HL-60 (cell line): ENCODE measurements around the gene GPR17.

Source experiments
- DNase-seq, 2 experiments: peaks; one replicate each; pipeline ENCODE4 v3.0.0-alpha.2; 2010 to 2020; ENCODE audit warnings: low read depth in 1 of 2, low spot score in 1 of 2
- H3K27ac ChIP-seq: fragments of 250-450 bp; sonication (Bioruptor Pico); replicated peaks from 2 replicates; pipeline ENCODE4 v1.5.1; 2020; ENCODE audit warnings: mild to moderate bottlenecking, moderate library complexity
- H3K27me3 ChIP-seq: fragments of 250-450 bp; sonication (Bioruptor Pico); 2 replicates; pipeline ENCODE4 v1.5.1; 2021; ENCODE audit warnings: mild to moderate bottlenecking, moderate library complexity; ENCODE audit not compliant: insufficient read depth, poor library complexity, severe bottlenecking
- H3K4me3 ChIP-seq: replicated peaks from 2 replicates; pipeline ENCODE4 v1.5.1; 2011; ENCODE audit warnings: mild to moderate bottlenecking, control low read depth, low read length; ENCODE audit not compliant: insufficient read depth
- GABPA ChIP-seq: IDR thresholded peaks from 2 replicates; pipeline ENCODE4 v1.6.1; 2012; ENCODE audit warnings: low read depth
- POLR2AphosphoS5 ChIP-seq: IDR thresholded peaks from 2 replicates; pipeline ENCODE4 v1.6.1; 2012; ENCODE audit warnings: low read depth
- SPI1 ChIP-seq: IDR thresholded peaks from 2 replicates; pipeline ENCODE4 v1.6.1; 2012; ENCODE audit warnings: low read depth, mild to moderate bottlenecking, borderline replicate concordance
- TF ChIP-seq, protein P1 (sequence below): IDR thresholded peaks from one replicate; pipeline ENCODE4 v1.5.1; 2011; ENCODE audit warnings: low read length, control low read depth, inconsistent platforms; ENCODE audit not compliant: insufficient read depth
- TF ChIP-seq, protein P2 (sequence below): IDR thresholded peaks from 2 replicates; pipeline ENCODE4 v1.6.1; 2012; ENCODE audit warnings: low read depth; ENCODE audit not compliant: insufficient replicate concordance

GPR17 gene

DNA sequence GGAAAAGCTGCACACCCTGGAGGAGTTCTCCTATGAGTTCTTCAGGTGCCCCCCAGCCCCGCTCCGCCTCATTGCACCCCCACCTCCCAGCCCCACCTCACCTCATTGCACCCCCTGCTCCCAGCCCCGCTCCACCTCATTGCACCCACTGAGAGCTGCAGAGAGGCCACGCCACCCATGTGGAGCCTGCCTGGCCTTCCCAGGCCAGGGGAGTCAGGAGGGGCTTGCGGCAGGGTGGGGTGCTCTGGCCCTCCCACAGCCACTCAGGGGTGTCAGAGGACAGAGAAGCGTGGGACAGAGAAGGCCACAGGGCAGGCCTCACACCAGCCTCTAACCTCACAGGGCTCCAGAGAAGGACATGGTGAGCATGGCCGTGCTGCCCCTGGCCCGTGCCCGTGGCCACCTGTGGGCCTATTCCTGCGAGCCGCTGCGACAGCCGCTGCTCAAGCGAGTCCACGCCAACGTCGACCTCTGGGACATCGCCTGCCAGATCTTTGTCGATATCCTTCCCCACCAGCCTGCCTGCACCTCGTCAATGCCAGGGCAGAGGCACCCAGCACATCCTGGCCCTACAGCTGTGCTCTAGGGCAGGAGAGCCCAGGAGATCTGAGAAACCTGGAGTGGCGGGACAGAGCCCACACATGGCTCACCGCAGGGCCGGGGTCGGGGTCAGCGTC lies 15.0 kb upstream of the GPR17 start:
- Histone ChIP-seq H3K4me3 (no peak overlapping the region), H3K27ac (no peak overlapping the region), H3K27me3 (no peaks in the 10 kb centered on the region)
- no peak for DNase-seq
- TF ChIP-seq GABPA (no peak), SPI1 (no peak), POLR2AphosphoS5 (no peak)
- TF ChIP-seq, protein P1, sequence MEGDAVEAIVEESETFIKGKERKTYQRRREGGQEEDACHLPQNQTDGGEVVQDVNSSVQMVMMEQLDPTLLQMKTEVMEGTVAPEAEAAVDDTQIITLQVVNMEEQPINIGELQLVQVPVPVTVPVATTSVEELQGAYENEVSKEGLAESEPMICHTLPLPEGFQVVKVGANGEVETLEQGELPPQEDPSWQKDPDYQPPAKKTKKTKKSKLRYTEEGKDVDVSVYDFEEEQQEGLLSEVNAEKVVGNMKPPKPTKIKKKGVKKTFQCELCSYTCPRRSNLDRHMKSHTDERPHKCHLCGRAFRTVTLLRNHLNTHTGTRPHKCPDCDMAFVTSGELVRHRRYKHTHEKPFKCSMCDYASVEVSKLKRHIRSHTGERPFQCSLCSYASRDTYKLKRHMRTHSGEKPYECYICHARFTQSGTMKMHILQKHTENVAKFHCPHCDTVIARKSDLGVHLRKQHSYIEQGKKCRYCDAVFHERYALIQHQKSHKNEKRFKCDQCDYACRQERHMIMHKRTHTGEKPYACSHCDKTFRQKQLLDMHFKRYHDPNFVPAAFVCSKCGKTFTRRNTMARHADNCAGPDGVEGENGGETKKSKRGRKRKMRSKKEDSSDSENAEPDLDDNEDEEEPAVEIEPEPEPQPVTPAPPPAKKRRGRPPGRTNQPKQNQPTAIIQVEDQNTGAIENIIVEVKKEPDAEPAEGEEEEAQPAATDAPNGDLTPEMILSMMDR = no peak
- TF ChIP-seq, protein P2, sequence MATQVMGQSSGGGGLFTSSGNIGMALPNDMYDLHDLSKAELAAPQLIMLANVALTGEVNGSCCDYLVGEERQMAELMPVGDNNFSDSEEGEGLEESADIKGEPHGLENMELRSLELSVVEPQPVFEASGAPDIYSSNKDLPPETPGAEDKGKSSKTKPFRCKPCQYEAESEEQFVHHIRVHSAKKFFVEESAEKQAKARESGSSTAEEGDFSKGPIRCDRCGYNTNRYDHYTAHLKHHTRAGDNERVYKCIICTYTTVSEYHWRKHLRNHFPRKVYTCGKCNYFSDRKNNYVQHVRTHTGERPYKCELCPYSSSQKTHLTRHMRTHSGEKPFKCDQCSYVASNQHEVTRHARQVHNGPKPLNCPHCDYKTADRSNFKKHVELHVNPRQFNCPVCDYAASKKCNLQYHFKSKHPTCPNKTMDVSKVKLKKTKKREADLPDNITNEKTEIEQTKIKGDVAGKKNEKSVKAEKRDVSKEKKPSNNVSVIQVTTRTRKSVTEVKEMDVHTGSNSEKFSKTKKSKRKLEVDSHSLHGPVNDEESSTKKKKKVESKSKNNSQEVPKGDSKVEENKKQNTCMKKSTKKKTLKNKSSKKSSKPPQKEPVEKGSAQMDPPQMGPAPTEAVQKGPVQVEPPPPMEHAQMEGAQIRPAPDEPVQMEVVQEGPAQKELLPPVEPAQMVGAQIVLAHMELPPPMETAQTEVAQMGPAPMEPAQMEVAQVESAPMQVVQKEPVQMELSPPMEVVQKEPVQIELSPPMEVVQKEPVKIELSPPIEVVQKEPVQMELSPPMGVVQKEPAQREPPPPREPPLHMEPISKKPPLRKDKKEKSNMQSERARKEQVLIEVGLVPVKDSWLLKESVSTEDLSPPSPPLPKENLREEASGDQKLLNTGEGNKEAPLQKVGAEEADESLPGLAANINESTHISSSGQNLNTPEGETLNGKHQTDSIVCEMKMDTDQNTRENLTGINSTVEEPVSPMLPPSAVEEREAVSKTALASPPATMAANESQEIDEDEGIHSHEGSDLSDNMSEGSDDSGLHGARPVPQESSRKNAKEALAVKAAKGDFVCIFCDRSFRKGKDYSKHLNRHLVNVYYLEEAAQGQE = no peak

DNA sequence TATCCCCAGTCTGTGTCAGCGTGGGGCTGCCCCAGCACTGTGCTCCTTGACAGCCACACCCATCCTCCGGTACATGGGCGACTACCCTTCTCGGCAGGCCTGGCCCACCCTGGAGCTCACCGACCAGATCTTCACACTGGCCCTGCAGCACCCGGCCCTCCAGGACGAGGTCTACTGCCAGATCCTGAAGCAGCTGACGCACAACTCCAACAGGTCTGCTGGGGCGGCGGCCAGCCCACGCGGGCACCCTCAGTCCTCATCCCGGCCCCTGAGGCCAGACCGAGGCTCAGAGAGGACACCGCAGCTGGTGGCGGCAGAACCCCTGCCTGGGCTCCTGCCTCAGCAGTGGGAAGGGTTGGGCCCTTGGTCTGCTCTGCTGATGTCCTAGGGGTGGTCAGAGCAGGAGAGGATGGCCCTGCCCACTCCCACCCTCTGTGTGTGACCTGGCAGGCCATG lies 14.4 kb upstream of the GPR17 start:
- TF ChIP-seq, protein P1 = no peak
- TF ChIP-seq, protein P2 = no peak
- TF ChIP-seq GABPA (no peak), SPI1 (no peak), POLR2AphosphoS5 (no peak)
- Histone ChIP-seq H3K4me3 (no peak overlapping the region), H3K27ac (no peak overlapping the region), H3K27me3 (no peaks in the 10 kb centered on the region)
- no peak for DNase-seq

DNA sequence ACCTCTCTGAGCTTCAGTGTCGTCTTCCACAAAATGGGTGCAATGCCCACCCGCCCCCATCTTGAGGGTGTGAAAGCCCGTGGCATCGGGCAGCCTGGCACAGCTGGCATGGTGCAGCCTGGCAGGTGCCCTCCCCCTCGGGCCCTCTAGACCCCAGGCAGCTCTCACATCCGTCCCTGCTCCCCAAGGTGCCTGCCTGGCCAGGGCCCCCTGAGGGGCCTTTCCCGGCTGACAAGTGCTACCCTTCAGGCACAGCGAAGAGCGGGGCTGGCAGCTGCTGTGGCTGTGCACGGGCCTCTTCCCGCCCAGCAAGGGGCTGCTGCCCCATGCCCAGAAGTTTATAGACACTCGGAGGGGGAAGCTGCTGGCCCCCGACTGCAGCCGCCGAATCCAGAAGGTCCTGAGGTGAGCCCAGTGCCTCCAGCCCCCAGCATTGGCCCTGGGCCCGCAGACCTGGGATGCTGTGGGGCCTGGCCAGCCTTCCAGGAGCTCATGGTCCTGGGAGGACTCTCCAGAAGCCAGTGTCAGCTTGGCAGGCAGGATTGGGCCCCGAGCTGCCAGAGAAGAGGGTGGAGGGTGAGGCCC lies 13.9 kb upstream of the GPR17 start:
- DNase-seq = no peak
- TF ChIP-seq POLR2AphosphoS5 = no peak
- TF ChIP-seq, protein P2 = no peak
- TF ChIP-seq GABPA = no peak
- Histone ChIP-seq H3K27ac (no peak overlapping the region), H3K27me3 (no peaks in the 10 kb centered on the region), H3K4me3 (no peak overlapping the region)
